C4-2B (cell line): ENCODE results near the gene ABHD14A.

Source experiments
- CTCF ChIP-seq: fragments of 450-650 bp; conservative IDR thresholded peaks from 2 replicates; pipeline ENCODE4 v1.5.1; 2017; ENCODE audit warnings: mild to moderate bottlenecking
- ZFX ChIP-seq: fragments of 450-650 bp; IDR thresholded peaks from 2 replicates; pipeline ENCODE4 v1.6.1; 2017

- TF ChIP-seq CTCF (no peak), ZFX (no peak)
Observed at GRCh38 chr3:51930439-51930838, 44.4 kb upstream of the ABHD14A start.
